GM23338 (cell line): Measurements from ENCODE around the gene TUBA3E. TPM values are rescaled to one million over a fixed set of nuclear protein-coding genes. Genes with fewer than 3 reads are reported as not detected.
"Not testable (repeated sequence)": the region's sequence is repeated elsewhere in the genome, so short reads cannot be mapped to it uniquely, and the experiment has no call there.

Source experiments
- ATAC-seq: fragments of 200-7000 bp; cut with Tn5 transposase; 3 replicates; pipeline ENCODE4 v1.9.1; 2020
- DNase-seq: peaks from one replicate; pipeline ENCODE4 v3.0.0-alpha.2; 2015; ENCODE audit warnings: low spot score
- H2AFZ ChIP-seq: fragments of 200-600 bp; sonication (generic); 2 replicates; pipeline ENCODE4 v1.8.0; 2016; ENCODE audit warnings: antibody characterized with exemption, mild to moderate bottlenecking, moderate library complexity
- H3F3A ChIP-seq: fragments of 200-600 bp; sonication (generic); replicated peaks from 2 replicates; pipeline ENCODE4 v1.8.0; 2017; ENCODE audit warnings: antibody characterized with exemption, mixed run types, low read depth
- H3K27ac ChIP-seq: fragments of 200-600 bp; sonication (generic); 2 replicates; pipeline ENCODE4 v1.6.1; 2016; ENCODE audit warnings: low read depth
- H3K27me3 ChIP-seq: fragments of 200-600 bp; sonication (generic); 2 replicates; pipeline ENCODE4 v1.8.0; 2016; ENCODE audit warnings: mild to moderate bottlenecking, mixed run types, moderate library complexity; ENCODE audit not compliant: insufficient read depth
- H3K36me3 ChIP-seq: fragments of 200-600 bp; sonication (generic); 2 replicates; pipeline ENCODE4 v1.8.0; 2016; ENCODE audit warnings: mild to moderate bottlenecking; ENCODE audit not compliant: insufficient read depth
- H3K4me1 ChIP-seq: fragments of 200-600 bp; sonication (generic); 2 replicates; pipeline ENCODE4 v1.8.0; 2016; ENCODE audit warnings: mild to moderate bottlenecking, moderate library complexity; ENCODE audit not compliant: insufficient read depth
- H3K4me2 ChIP-seq: fragments of 200-600 bp; sonication (generic); 2 replicates; pipeline ENCODE4 v1.7.1; 2017; ENCODE audit warnings: mixed run types
- H3K4me3 ChIP-seq: fragments of 200-600 bp; sonication (generic); 2 replicates; pipeline ENCODE4 v1.6.1; 2016; ENCODE audit warnings: mixed run types
- H3K79me2 ChIP-seq: fragments of 200-600 bp; sonication (generic); replicated peaks from 2 replicates; pipeline ENCODE4 v1.8.0; 2017; ENCODE audit warnings: mild to moderate bottlenecking; ENCODE audit not compliant: insufficient read depth
- H3K9me2 ChIP-seq: fragments of 200-600 bp; sonication (generic); 2 replicates; pipeline ENCODE4 v1.8.0; 2017; ENCODE audit not compliant: insufficient read depth
- H4K20me1 ChIP-seq: fragments of 200-600 bp; sonication (generic); replicated peaks from 2 replicates; pipeline ENCODE4 v1.8.0; 2017; ENCODE audit warnings: mild to moderate bottlenecking; ENCODE audit not compliant: insufficient read depth
- H3K27ac Mint-ChIP-seq: 2 replicates; pipeline ENCODE4 v1.8.0; 2020; ENCODE audit warnings: inconsistent platforms, mild to moderate bottlenecking, moderate library complexity, mixed read lengths
- H3K27me3 Mint-ChIP-seq: 3 replicates; pipeline ENCODE4 v1.8.0; 2022; ENCODE audit warnings: low read depth, mild to moderate bottlenecking, moderate library complexity, mixed read lengths, inconsistent platforms; ENCODE audit not compliant: insufficient read depth, poor library complexity
- H3K36me3 Mint-ChIP-seq: 3 replicates; pipeline ENCODE4 v1.8.0; 2021; ENCODE audit warnings: low read depth, mild to moderate bottlenecking, inconsistent platforms, moderate library complexity, mixed read lengths
- H3K4me1 Mint-ChIP-seq: 3 replicates; pipeline ENCODE4 v1.8.0; 2020; ENCODE audit warnings: mild to moderate bottlenecking, inconsistent platforms, mixed read lengths
- H3K4me3 Mint-ChIP-seq: 3 replicates; pipeline ENCODE4 v1.8.0; 2021; ENCODE audit warnings: moderate library complexity, mild to moderate bottlenecking, inconsistent platforms, mixed read lengths
- H3K9me3 Mint-ChIP-seq: 3 replicates; pipeline ENCODE4 v1.8.0; 2020; ENCODE audit warnings: moderate library complexity, mild to moderate bottlenecking, inconsistent platforms, mixed read lengths
- CREB1 ChIP-seq: fragments of 250-450 bp; sonication (Bioruptor Pico); IDR thresholded peaks from 2 replicates; pipeline ENCODE4 v1.5.0; 2020; ENCODE audit warnings: low read depth, mild to moderate bottlenecking, moderate library complexity
- EZH2 ChIP-seq: fragments of 200-600 bp; sonication (generic); IDR thresholded peaks from one replicate; pipeline ENCODE4 v1.8.0; 2017; ENCODE audit warnings: antibody characterized with exemption, mild to moderate bottlenecking, low read depth; ENCODE audit not compliant: unreplicated experiment
- EZH2phosphoT487 ChIP-seq: fragments of 200-600 bp; sonication (generic); IDR thresholded peaks from one replicate; pipeline ENCODE4 v1.8.1; 2018; ENCODE audit warnings: antibody characterized with exemption; ENCODE audit not compliant: unreplicated experiment
- POLR2AphosphoS5 ChIP-seq: IDR thresholded peaks from 2 replicates; pipeline ENCODE4 v1.6.1; 2016; ENCODE audit warnings: antibody characterized with exemption, low read depth
- STAT1 ChIP-seq: IDR thresholded peaks from one replicate; pipeline ENCODE4 v1.6.1; 2016; ENCODE audit warnings: antibody characterized with exemption; ENCODE audit not compliant: unreplicated experiment
- ZNF114 ChIP-seq: fragments of 250-450 bp; sonication (Bioruptor Pico); IDR thresholded peaks from 2 replicates; pipeline ENCODE4 v1.5.0; 2020; ENCODE audit warnings: mild to moderate bottlenecking, moderate library complexity
- polyA plus RNA-seq: library from polyadenylated mRNA; unstranded; fragments of >200 nt; fragmentation: Nextera tagmentation; extraction: Ambion mirVana; gene quantifications from 2 replicates; pipeline ENCODE4 v1.2.1, GENCODE V29; 2016
- total RNA-seq: library from RNA; depleted of rRNA; stranded (reverse); fragments of >200 nt; shearing (Covaris generic); gene quantifications from 2 replicates; pipeline ENCODE4 v1.2.3, GENCODE V29; 2014
- TF ChIP-seq, protein P1 (sequence below): IDR thresholded peaks from one replicate; pipeline ENCODE4 v1.6.1; 2018; ENCODE audit warnings: antibody characterized with exemption; ENCODE audit not compliant: unreplicated experiment
- TF ChIP-seq, protein P2 (sequence below), 2 experiments: fragments of 200-600 bp in 1 of 2; sonication (generic) in 1 of 2; conservative IDR thresholded peaks; 2 replicates each; pipeline versions ENCODE4 v1.5.1 to v1.6.1; 2016 to 2017; ENCODE audit warnings: antibody characterized with exemption in 2 of 2, low read depth in 2 of 2, mild to moderate bottlenecking in 2 of 2, moderate library complexity in 1 of 2
- TF ChIP-seq, protein P3 (sequence below): IDR thresholded peaks from 2 replicates; pipeline ENCODE4 v1.6.1; 2016; ENCODE audit warnings: antibody characterized with exemption

TUBA3E gene
- total and polyA plus RNA-seq, 2 experiments from 2014 or later: 0.21 to 0.31 TPM

DNA sequence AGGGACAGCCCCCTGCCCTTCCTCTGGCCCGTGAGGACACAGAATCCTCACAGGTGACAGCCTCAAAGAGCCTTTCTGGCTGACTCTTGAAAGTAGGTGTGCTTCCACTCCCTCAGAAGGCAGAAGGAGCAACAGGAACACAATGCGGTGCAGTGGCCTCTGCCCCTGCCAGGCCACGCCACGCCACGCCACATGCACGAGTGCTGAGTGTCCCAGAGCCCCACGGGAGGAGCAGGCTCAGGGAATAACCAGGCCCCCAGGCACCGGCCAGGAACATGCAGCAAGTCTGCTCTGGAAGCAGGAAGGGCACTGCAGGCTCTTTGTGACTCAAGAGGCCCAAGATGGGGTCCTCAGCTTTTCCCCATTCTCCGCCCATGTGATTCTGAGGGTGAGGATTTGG, 35.3 kb downstream of the TUBA3E start (continued):
- TF ChIP-seq, protein P1, sequence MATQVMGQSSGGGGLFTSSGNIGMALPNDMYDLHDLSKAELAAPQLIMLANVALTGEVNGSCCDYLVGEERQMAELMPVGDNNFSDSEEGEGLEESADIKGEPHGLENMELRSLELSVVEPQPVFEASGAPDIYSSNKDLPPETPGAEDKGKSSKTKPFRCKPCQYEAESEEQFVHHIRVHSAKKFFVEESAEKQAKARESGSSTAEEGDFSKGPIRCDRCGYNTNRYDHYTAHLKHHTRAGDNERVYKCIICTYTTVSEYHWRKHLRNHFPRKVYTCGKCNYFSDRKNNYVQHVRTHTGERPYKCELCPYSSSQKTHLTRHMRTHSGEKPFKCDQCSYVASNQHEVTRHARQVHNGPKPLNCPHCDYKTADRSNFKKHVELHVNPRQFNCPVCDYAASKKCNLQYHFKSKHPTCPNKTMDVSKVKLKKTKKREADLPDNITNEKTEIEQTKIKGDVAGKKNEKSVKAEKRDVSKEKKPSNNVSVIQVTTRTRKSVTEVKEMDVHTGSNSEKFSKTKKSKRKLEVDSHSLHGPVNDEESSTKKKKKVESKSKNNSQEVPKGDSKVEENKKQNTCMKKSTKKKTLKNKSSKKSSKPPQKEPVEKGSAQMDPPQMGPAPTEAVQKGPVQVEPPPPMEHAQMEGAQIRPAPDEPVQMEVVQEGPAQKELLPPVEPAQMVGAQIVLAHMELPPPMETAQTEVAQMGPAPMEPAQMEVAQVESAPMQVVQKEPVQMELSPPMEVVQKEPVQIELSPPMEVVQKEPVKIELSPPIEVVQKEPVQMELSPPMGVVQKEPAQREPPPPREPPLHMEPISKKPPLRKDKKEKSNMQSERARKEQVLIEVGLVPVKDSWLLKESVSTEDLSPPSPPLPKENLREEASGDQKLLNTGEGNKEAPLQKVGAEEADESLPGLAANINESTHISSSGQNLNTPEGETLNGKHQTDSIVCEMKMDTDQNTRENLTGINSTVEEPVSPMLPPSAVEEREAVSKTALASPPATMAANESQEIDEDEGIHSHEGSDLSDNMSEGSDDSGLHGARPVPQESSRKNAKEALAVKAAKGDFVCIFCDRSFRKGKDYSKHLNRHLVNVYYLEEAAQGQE: no peak
- no peak for TF ChIP-seq EZH2phosphoT487
- TF ChIP-seq POLR2AphosphoS5: no peak
- no peak for TF ChIP-seq ZNF114
- no peak for TF ChIP-seq CREB1
- TF ChIP-seq, protein P2, sequence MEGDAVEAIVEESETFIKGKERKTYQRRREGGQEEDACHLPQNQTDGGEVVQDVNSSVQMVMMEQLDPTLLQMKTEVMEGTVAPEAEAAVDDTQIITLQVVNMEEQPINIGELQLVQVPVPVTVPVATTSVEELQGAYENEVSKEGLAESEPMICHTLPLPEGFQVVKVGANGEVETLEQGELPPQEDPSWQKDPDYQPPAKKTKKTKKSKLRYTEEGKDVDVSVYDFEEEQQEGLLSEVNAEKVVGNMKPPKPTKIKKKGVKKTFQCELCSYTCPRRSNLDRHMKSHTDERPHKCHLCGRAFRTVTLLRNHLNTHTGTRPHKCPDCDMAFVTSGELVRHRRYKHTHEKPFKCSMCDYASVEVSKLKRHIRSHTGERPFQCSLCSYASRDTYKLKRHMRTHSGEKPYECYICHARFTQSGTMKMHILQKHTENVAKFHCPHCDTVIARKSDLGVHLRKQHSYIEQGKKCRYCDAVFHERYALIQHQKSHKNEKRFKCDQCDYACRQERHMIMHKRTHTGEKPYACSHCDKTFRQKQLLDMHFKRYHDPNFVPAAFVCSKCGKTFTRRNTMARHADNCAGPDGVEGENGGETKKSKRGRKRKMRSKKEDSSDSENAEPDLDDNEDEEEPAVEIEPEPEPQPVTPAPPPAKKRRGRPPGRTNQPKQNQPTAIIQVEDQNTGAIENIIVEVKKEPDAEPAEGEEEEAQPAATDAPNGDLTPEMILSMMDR (conservative IDR thresholded peaks at IDR 0.05; ENCODE audit: low read depth in 2 of 2): no peak
- no peak for TF ChIP-seq EZH2
- TF ChIP-seq, protein P3, sequence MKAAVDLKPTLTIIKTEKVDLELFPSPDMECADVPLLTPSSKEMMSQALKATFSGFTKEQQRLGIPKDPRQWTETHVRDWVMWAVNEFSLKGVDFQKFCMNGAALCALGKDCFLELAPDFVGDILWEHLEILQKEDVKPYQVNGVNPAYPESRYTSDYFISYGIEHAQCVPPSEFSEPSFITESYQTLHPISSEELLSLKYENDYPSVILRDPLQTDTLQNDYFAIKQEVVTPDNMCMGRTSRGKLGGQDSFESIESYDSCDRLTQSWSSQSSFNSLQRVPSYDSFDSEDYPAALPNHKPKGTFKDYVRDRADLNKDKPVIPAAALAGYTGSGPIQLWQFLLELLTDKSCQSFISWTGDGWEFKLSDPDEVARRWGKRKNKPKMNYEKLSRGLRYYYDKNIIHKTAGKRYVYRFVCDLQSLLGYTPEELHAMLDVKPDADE: no peak
- TF ChIP-seq STAT1: no peak

DNA sequence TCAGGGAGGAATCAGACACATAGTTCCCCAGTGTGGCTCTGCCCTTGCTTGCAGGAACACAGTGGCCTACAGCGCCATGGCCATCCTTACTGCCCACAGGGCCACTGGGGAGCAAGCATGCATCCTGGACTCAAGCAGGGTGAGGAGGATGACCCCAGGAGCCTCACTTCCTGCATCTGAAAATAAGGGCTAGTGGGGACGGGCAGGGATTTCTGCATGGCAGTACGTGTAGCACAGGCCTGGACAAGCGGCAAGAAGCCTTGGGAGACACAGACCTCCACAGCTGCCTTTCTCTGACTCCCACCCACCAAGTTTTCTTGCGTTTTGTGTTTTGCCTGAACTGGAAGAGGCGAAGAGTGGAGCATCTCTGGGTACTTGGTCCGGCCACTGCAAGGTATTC, 35.8 kb downstream of the TUBA3E start:
- not testable (repeated sequence) for H3K79me2 ChIP-seq, H3K9me2 ChIP-seq, H3K27ac Mint-ChIP-seq, H3K4me1 ChIP-seq, H3K9me3 Mint-ChIP-seq, H3K4me3 Mint-ChIP-seq, H3K4me2 ChIP-seq, DNase-seq, H3K27ac ChIP-seq, H2AFZ ChIP-seq, H3F3A ChIP-seq, H3K27me3 Mint-ChIP-seq, H3K36me3 ChIP-seq, H3K4me3 ChIP-seq, ATAC-seq, H3K4me1 Mint-ChIP-seq, H4K20me1 ChIP-seq, H3K27me3 ChIP-seq
- H3K36me3 Mint-ChIP-seq: peaks cover 59% of the 10 kb centered on the region
